Peyer's patch (tissue), 4 donors: ENCODE results near the gene ITGB6. TPM values are rescaled to one million over a fixed set of nuclear protein-coding genes. Genes with fewer than 3 reads are reported as not detected.

Experiments used
- DNase-seq, 3 donors: peaks; one replicate each; pipeline ENCODE4 v3.0.0-alpha.2; 2017 to 2019
- H3K27ac ChIP-seq, 4 donors: fragments of 200-600 bp; sonication (generic); one replicate each; pipeline ENCODE4 v1.5.1; 2016 to 2019
- H3K27me3 ChIP-seq, 2 donors: fragments of 200-600 bp; sonication (generic); one replicate each; pipeline ENCODE4 v1.5.1; 2019
- H3K36me3 ChIP-seq, 3 donors: fragments of 200-600 bp; sonication (generic); one replicate each; pipeline ENCODE4 v1.5.1; 2016 to 2019
- H3K4me1 ChIP-seq, 4 donors: fragments of 200-600 bp; sonication (generic); one replicate each; pipeline ENCODE4 v1.5.1; 2016 to 2019
- H3K4me3 ChIP-seq, 4 donors: fragments of 200-600 bp; sonication (generic); 1 replicate in 3 of 4; 2 replicates in 1 of 4; pipeline ENCODE4 v1.5.1; 2016 to 2019; ENCODE audit warnings: mild to moderate bottlenecking in 1 of 4
- H3K9me3 ChIP-seq, 4 donors: fragments of 200-600 bp; sonication (generic); one replicate each; pipeline ENCODE4 v1.5.1; 2016 to 2019; ENCODE audit warnings: mild to moderate bottlenecking in 1 of 4
- POLR2A ChIP-seq, 2 donors: fragments of 450-650 bp; IDR thresholded peaks; one replicate each; pipeline ENCODE4 v1.5.1; 2017; ENCODE audit warnings: antibody characterized with exemption in 2 of 2, mild to moderate bottlenecking in 2 of 2, moderate library complexity in 2 of 2
- total RNA-seq, 4 donors: library from RNA; depleted of rRNA; stranded (reverse); fragments of >200 nt; gene quantifications; one replicate each; pipeline ENCODE4 v1.1.0, GENCODE V29; 2016
- TF ChIP-seq, protein P1 (sequence below), 6 experiments: fragments of 450-650 bp in 4 of 6; fragments of 200-600 bp in 2 of 6; sonication (generic) in 1 of 6; IDR thresholded peaks; one replicate each; pipeline ENCODE4 v1.5.1; 2017 to 2019; ENCODE audit warnings: antibody characterized with exemption in 6 of 6, mild to moderate bottlenecking in 3 of 6, moderate library complexity in 1 of 6

Gene ITGB6
- total RNA-seq, 4 donors from 2014 or later, result 9.9 to 21.5 (median 15.3) TPM

DNA sequence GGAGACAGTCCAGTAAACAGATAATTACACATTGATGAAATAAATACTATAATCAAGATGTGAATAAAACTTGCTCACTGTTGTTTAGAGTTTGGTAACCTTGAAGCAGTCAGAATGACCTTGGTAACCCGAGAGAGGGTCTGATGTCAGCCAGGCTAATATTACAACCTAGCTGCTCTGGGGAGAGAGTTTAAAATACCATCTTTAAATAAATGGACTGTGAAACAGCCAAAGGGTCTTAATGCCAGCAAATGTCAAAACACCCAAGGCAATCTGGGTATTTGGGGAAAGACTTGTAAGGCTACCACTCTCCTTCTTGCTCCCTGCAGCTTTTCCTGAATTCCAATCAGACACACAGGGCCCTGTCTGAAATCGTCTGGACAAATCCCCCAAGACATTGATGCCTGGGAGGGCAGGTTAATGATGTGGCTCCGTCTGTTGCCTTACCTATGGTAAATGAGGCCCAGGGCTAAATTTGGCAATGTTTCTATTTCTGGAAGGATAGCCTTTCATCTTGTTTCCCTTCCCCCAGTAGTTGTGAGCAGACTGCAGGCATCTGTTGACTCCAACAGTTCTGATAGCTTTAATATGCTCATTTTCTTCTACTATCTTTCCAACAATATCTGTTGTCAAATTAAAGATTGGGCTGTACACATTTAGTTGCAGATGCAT lies 43.0 kb upstream of the ITGB6 start:
- H3K9me3 ChIP-seq, result no peaks in the 10 kb centered on the region
- TF ChIP-seq POLR2A (IDR thresholded peaks at IDR 0.05), result no peak
- TF ChIP-seq, protein P1, sequence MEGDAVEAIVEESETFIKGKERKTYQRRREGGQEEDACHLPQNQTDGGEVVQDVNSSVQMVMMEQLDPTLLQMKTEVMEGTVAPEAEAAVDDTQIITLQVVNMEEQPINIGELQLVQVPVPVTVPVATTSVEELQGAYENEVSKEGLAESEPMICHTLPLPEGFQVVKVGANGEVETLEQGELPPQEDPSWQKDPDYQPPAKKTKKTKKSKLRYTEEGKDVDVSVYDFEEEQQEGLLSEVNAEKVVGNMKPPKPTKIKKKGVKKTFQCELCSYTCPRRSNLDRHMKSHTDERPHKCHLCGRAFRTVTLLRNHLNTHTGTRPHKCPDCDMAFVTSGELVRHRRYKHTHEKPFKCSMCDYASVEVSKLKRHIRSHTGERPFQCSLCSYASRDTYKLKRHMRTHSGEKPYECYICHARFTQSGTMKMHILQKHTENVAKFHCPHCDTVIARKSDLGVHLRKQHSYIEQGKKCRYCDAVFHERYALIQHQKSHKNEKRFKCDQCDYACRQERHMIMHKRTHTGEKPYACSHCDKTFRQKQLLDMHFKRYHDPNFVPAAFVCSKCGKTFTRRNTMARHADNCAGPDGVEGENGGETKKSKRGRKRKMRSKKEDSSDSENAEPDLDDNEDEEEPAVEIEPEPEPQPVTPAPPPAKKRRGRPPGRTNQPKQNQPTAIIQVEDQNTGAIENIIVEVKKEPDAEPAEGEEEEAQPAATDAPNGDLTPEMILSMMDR (IDR thresholded peaks at IDR 0.05), result no peak
- H3K4me3 ChIP-seq, result no peak overlapping the region
- no peak for DNase-seq
- no peak overlapping the region for H3K27ac ChIP-seq
- peaks cover 0 to 14% (median 0%) of the 10 kb centered on the region in 4 donors for H3K4me1 ChIP-seq
- no peaks in the 10 kb centered on the region for H3K36me3 ChIP-seq
- no peaks in the 10 kb centered on the region for H3K27me3 ChIP-seq

DNA sequence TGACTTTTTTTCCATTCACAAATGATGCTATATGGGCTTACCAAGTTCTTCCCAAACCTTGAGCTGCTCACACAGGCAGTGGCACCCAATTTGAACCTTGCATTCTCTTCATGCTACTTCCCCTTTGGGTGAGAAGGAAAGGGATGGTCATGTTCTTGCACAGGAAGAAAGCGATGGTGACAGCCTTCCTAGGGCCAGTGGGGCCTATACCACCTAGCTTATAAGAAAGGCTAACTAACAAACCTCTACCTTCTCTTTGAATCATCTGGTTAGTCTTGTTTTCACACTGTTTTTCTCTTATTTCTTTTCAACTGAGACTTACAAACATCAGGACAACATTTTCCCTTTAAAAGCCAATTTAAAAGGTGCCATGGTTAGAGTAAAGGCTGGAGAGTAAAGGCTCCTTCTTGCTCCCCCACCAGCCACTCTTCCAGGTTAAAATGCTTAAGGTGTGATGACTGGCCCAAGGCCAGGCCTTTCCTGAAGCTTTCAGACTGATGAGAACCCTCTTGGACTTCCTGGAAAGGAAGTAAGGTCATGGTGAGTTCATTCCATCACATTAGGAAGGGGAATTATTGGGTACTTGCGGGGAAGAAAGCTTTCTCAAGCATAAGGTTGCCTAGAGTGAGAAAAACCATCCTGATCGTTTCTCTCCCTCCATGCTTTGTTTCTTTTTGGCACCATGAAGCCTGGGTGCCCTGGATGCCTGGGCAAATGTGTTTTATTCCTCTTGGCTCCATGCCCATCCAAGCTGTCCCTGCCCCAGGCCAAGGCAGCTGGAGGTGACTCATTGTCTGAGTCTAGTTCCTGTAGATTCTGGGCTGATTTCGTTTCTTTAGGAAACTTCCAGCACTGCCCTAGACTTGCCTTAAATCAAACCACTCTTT lies 41.4 kb upstream of the ITGB6 start:
- H3K4me3 ChIP-seq, result no peak overlapping the region
- H3K36me3 ChIP-seq, result no peaks in the 10 kb centered on the region
- DNase-seq, result peak in 2 of 3 donors; percentile 60 to 74
- H3K27ac ChIP-seq, result peak overlapping the region in 1 of 4 donors; percentile 17
- H3K4me1 ChIP-seq, result peaks cover 0 to 14% (median 0%) of the 10 kb centered on the region in 4 donors
- no peaks in the 10 kb centered on the region for H3K27me3 ChIP-seq
- H3K9me3 ChIP-seq, result no peaks in the 10 kb centered on the region
- TF ChIP-seq POLR2A (IDR thresholded peaks at IDR 0.05), result no peak
- TF ChIP-seq, protein P1 (IDR thresholded peaks at IDR 0.05), result no peak

DNA sequence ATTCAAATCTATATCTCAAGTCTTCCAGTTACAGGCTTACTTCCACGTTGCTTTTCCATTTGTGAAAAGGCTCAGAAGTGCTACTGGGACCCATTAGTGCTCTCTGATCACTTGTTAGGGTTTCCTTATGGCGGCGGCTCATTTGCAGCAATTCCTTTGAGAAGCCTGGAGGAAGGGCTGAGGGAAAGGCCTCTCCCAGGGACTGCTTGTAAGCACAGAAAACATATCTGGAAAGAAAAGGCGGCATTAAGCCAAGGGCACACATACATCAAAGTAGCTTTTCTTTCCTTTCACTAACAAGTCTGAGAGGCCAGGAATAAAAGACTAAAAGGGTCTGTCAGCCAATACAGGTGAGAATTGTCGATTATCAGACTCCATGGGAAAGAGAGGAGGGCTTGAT lies 39.4 kb upstream of the ITGB6 start:
- no peaks in the 10 kb centered on the region for H3K9me3 ChIP-seq
- peaks cover 0 to 10% (median 0%) of the 10 kb centered on the region in 4 donors for H3K4me1 ChIP-seq
- no peaks in the 10 kb centered on the region for H3K36me3 ChIP-seq
- no peak overlapping the region for H3K27ac ChIP-seq
- no peak for TF ChIP-seq POLR2A (IDR thresholded peaks at IDR 0.05)
- TF ChIP-seq, protein P1 (IDR thresholded peaks at IDR 0.05), result no peak
- no peak overlapping the region for H3K4me3 ChIP-seq
- no peak for DNase-seq
- H3K27me3 ChIP-seq, result no peaks in the 10 kb centered on the region

DNA sequence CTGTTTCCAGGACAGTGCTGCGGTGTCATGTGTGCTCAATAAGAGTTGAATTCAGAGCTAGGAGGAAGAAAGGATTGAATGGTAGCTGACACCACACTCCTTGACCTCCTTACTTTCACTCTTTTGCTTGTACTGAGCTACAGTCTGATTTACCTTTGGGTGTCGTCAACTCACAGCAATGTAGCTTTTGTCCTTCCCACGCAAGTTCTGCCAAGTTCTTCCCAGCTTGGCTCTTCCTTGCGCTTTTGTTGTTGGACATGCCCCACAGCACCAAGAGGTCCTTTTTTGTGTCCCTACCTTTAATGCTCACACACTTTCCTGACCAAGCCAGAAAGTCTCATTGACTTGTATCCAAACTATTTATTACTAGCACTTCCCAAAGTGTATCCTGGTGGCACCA lies 38.3 kb upstream of the ITGB6 start:
- no peak overlapping the region for H3K4me3 ChIP-seq
- TF ChIP-seq, protein P1 (IDR thresholded peaks at IDR 0.05), result no peak
- no peak for TF ChIP-seq POLR2A (IDR thresholded peaks at IDR 0.05)
- no peaks in the 10 kb centered on the region for H3K36me3 ChIP-seq
- no peak for DNase-seq
- H3K27me3 ChIP-seq, result no peaks in the 10 kb centered on the region
- H3K27ac ChIP-seq, result no peak overlapping the region
- H3K4me1 ChIP-seq, result peaks cover 0 to 10% (median 0%) of the 10 kb centered on the region in 4 donors
- H3K9me3 ChIP-seq, result no peaks in the 10 kb centered on the region

DNA sequence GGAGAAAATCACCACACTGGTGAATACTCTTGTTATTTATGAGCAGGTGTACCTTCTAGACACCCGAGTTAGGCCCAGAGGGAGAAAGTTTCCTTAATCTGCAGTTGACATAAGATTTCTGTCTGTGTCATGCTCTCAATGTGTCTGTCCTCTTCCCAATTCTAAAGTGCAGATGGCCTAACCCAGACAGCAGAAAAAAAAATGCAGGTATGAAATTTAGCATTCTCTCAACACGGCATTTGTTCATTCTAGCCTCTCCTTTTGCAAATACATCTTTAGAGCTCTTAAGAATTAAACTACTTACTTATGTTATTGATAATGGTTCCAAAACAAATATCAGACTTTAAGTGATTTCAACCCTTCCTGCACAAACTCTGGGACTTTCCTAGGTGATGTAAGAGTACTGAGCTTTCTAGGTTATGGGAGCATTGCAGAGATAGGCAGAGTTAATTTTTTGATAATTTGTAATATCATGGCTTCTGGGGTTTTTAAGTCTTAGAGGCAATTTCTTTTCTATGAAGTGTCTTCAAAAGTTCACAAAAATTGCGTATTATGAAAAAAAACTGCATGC lies 32.9 kb upstream of the ITGB6 start:
- no peak overlapping the region for H3K27ac ChIP-seq

More for the DNA sequence above, 32.9 kb upstream of the ITGB6 start:
- DNase-seq, result no peak
- Histone ChIP-seq H3K27me3 (no peaks in the 10 kb centered on the region), H3K4me3 (no peak overlapping the region), H3K4me1 (peaks cover 0 to 8% (median 0%) of the 10 kb centered on the region in 4 donors), H3K36me3 (no peaks in the 10 kb centered on the region), H3K9me3 (no peaks in the 10 kb centered on the region)
- TF ChIP-seq POLR2A (IDR thresholded peaks at IDR 0.05), result no peak
